Parathyroid adenoma (tissue), 2 donors: ENCODE results near the gene ITGA8.

Experiments used
- H2AFZ ChIP-seq: fragments of 300-600 bp; sonication (generic); one replicate; pipeline ENCODE4 v1.7.0; 2017; ENCODE audit warnings: antibody characterized with exemption, mild to moderate bottlenecking
- H3K27ac ChIP-seq: fragments of 300-600 bp; sonication (generic); one replicate; pipeline ENCODE4 v1.7.0; 2017
- H3K27me3 ChIP-seq: fragments of 300-600 bp; sonication (generic); one replicate; pipeline ENCODE4 v1.7.0; 2017; ENCODE audit warnings: low read length; ENCODE audit not compliant: control insufficient read depth, insufficient read depth
- H3K36me3 ChIP-seq: fragments of 300-600 bp; sonication (generic); one replicate; pipeline ENCODE4 v1.7.0; 2017; ENCODE audit warnings: low read length; ENCODE audit not compliant: control insufficient read depth, insufficient read depth
- H3K4me1 ChIP-seq: fragments of 300-600 bp; sonication (generic); one replicate; pipeline ENCODE4 v1.7.0; 2017; ENCODE audit warnings: control low read depth
- H3K4me2 ChIP-seq: fragments of 300-600 bp; sonication (generic); one replicate; pipeline ENCODE4 v1.7.0; 2017; ENCODE audit warnings: low read length
- H3K4me3 ChIP-seq: fragments of 300-600 bp; sonication (generic); one replicate; pipeline ENCODE4 v1.7.0; 2017; ENCODE audit warnings: low read depth, low read length
- H3K79me2 ChIP-seq: fragments of 300-600 bp; sonication (generic); one replicate; pipeline ENCODE4 v1.7.0; 2017; ENCODE audit warnings: control low read depth
- H3K9ac ChIP-seq: fragments of 300-600 bp; sonication (generic); one replicate; pipeline ENCODE4 v1.7.0; 2017; ENCODE audit warnings: mild to moderate bottlenecking
- H3K9me3 ChIP-seq: fragments of 300-600 bp; sonication (generic); one replicate; pipeline ENCODE4 v1.7.0; 2017; ENCODE audit warnings: low read length; ENCODE audit not compliant: control insufficient read depth
- CTCF ChIP-seq: fragments of 300-600 bp; sonication (generic); IDR thresholded peaks from one replicate; pipeline ENCODE4 v1.7.0; 2017; ENCODE audit warnings: antibody characterized with exemption, mild to moderate bottlenecking
- donor health status: primary hyperparathyroidism.

ITGA8 gene

GRCh38 chr10:15620836-15621515 is 98.7 kb downstream of the ITGA8 start:
- TF ChIP-seq CTCF, result no peak
- no peaks in the 10 kb centered on the region for H3K27me3 ChIP-seq
- H3K9me3 ChIP-seq, result no peaks in the 10 kb centered on the region
- H2AFZ ChIP-seq, result no peak overlapping the region
- no peaks in the 10 kb centered on the region for H3K36me3 ChIP-seq
- H3K4me3 ChIP-seq, result no peak overlapping the region
- no peaks in the 10 kb centered on the region for H3K79me2 ChIP-seq
- peaks cover 5% of the 10 kb centered on the region for H3K4me1 ChIP-seq
- H3K27ac ChIP-seq, result no peak overlapping the region
- H3K4me2 ChIP-seq, result no peak overlapping the region
- H3K9ac ChIP-seq, result no peak overlapping the region

- Histone ChIP-seq H3K27ac (no peak overlapping the region), H3K4me3 (no peak overlapping the region), H3K4me1 (peaks cover 5% of the 10 kb centered on the region), H2AFZ (no peak overlapping the region), H3K4me2 (no peak overlapping the region), H3K36me3 (no peaks in the 10 kb centered on the region), H3K79me2 (no peaks in the 10 kb centered on the region), H3K9me3 (no peaks in the 10 kb centered on the region), H3K27me3 (no peaks in the 10 kb centered on the region), H3K9ac (no peak overlapping the region)
- no peak for TF ChIP-seq CTCF
Observed at GRCh38 chr10:15620337-15620736, 99.4 kb downstream of the ITGA8 start.

- no peak overlapping the region for H2AFZ ChIP-seq
- no peaks in the 10 kb centered on the region for H3K27me3 ChIP-seq
- H3K4me1 ChIP-seq, result no peaks in the 10 kb centered on the region
- no peak overlapping the region for H3K4me2 ChIP-seq
- no peak for TF ChIP-seq CTCF
- H3K4me3 ChIP-seq, result no peak overlapping the region
- H3K9ac ChIP-seq, result no peak overlapping the region
- no peaks in the 10 kb centered on the region for H3K36me3 ChIP-seq
- H3K9me3 ChIP-seq, result no peaks in the 10 kb centered on the region
- no peak overlapping the region for H3K27ac ChIP-seq
- H3K79me2 ChIP-seq, result no peaks in the 10 kb centered on the region
Observed at GRCh38 chr10:15609246-15609645, 110.5 kb downstream of the ITGA8 start.

- no peaks in the 10 kb centered on the region for H3K79me2 ChIP-seq
- H3K4me3 ChIP-seq, result no peak overlapping the region
- no peak overlapping the region for H2AFZ ChIP-seq
- H3K27ac ChIP-seq, result no peak overlapping the region
- no peaks in the 10 kb centered on the region for H3K36me3 ChIP-seq
- H3K4me2 ChIP-seq, result no peak overlapping the region
- TF ChIP-seq CTCF, result no peak
- peaks cover 8% of the 10 kb centered on the region for H3K4me1 ChIP-seq
- no peaks in the 10 kb centered on the region for H3K27me3 ChIP-seq
- H3K9me3 ChIP-seq, result no peaks in the 10 kb centered on the region
- no peak overlapping the region for H3K9ac ChIP-seq
Observed at GRCh38 chr10:15606377-15606776, 113.3 kb downstream of the ITGA8 start.

- Histone ChIP-seq H3K9me3 (no peaks in the 10 kb centered on the region), H3K4me2 (no peak overlapping the region), H3K79me2 (no peaks in the 10 kb centered on the region), H3K4me1 (peaks cover 8% of the 10 kb centered on the region), H3K27ac (no peak overlapping the region), H3K27me3 (no peaks in the 10 kb centered on the region), H3K9ac (no peak overlapping the region), H2AFZ (no peak overlapping the region), H3K4me3 (no peak overlapping the region), H3K36me3 (no peaks in the 10 kb centered on the region)
- TF ChIP-seq CTCF, result no peak
Observed at GRCh38 chr10:15605740-15606369, 113.9 kb downstream of the ITGA8 start.
